ENCODE data around the gene TAF11L14.
"Not testable (repeated sequence)": the region's sequence is repeated elsewhere in the genome, so short reads cannot be mapped to it uniquely, and the experiment has no call there.

- TF ChIP-seq GATA2, GATA3 (IDR thresholded peaks at IDR 0.05; ENCODE audit: low read depth, low read length): not testable (repeated sequence)
Observed at GRCh38 chr5:17597728-17598127, 36.5 kb upstream of the TAF11L14 start, which contains the start of gene TAF11L10.

Data from SH-SY5Y (cell line).